ENCODE measurements around the gene TRIM63. TPM values are rescaled to one million over a fixed set of nuclear protein-coding genes. Genes with fewer than 3 reads are reported as not detected.

Gene TRIM63
- total RNA-seq, 1 experiment from 2014 or later, result not detected

DNA sequence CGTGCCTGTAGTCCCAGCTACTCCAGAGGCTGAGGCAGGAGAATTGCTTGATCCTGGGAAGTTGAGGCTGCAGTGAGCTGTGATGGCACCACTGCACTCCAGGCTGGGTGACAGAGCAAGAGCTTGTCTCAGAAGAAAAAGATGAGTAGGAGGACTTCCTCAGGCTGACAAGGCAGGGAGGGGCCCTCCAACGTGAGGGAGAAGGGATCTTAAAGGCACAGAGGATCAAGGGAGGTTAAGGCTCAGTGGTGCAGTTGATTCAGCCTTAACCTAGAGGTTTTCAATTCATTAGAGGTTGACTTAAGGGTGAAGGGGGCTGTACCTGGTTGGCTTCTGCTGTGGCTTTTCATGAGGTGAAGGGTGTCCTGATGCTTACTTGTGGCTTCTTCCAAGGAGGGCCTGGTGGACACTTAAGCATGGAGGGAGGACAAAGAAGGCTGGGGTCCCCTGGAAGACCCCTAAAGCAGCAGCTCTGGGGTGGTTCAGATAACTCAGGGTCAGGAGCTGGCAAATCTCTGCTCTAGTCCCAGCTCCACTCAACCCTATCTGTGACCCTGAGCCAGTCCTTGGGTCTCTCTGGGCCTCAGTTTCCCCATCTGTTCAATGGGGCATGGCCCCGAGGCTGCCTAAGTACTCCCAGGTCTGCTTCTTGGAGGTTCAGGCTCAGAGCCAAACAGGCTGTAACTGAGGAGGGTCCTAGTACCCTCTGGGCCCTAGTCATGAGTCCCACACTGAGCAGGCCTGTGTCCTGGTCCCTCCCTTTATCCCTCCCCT is 39.5 kb downstream of the TRIM63 start:
- H3K36me3 ChIP-seq (ENCODE audit: low read depth, low read length), result no peaks in the 10 kb centered on the region
- H3K4me1 ChIP-seq (ENCODE audit: insufficient read depth, low read length), result no peaks in the 10 kb centered on the region
- no peak for ATAC-seq
- H3K4me2 ChIP-seq (ENCODE audit: low read length), result no peak overlapping the region
- no TSS peak for BruUV-seq (replicated peaks)
- no peaks in the 10 kb centered on the region for H3K9me3 ChIP-seq (ENCODE audit: low read length)
- no peaks in the 10 kb centered on the region for H3K9me2 ChIP-seq (replicated peaks; ENCODE audit: low read length)
- H2AFZ ChIP-seq (ENCODE audit: low read length), result no peak overlapping the region
- TF ChIP-seq, protein P1, sequence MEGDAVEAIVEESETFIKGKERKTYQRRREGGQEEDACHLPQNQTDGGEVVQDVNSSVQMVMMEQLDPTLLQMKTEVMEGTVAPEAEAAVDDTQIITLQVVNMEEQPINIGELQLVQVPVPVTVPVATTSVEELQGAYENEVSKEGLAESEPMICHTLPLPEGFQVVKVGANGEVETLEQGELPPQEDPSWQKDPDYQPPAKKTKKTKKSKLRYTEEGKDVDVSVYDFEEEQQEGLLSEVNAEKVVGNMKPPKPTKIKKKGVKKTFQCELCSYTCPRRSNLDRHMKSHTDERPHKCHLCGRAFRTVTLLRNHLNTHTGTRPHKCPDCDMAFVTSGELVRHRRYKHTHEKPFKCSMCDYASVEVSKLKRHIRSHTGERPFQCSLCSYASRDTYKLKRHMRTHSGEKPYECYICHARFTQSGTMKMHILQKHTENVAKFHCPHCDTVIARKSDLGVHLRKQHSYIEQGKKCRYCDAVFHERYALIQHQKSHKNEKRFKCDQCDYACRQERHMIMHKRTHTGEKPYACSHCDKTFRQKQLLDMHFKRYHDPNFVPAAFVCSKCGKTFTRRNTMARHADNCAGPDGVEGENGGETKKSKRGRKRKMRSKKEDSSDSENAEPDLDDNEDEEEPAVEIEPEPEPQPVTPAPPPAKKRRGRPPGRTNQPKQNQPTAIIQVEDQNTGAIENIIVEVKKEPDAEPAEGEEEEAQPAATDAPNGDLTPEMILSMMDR (conservative IDR thresholded peaks at IDR 0.05; ENCODE audit: low read depth, low read length), result no peak
- TF ChIP-seq EZH2phosphoT487 (IDR thresholded peaks at IDR 0.05; ENCODE audit: borderline replicate concordance, low read length), result no peak
- TF ChIP-seq EZH2 (IDR thresholded peaks at IDR 0.05; ENCODE audit: low read length, unreplicated experiment), result no peak
- no peak overlapping the region for H3K4me3 ChIP-seq (ENCODE audit: low read length)
- H4K20me1 ChIP-seq (ENCODE audit: low read length), result no peaks in the 10 kb centered on the region
- POLR2A ChIA-PET (ENCODE audit: unreplicated experiment), result no interaction called here
- CTCF ChIA-PET, result interaction anchor here (1.0 kb wide), 1 partner anchor 117 kb away, joined by 12 read pairs; no protein-coding TSS in a partner anchor
- no peak overlapping the region for H3K27ac ChIP-seq (ENCODE audit: low read length)
- intact Hi-C loops (cut with micrococcal nuclease), result no loop called here
- no peaks in the 10 kb centered on the region for H3K27me3 ChIP-seq (ENCODE audit: low read length)
- H3F3A ChIP-seq (ENCODE audit: low read length, unreplicated experiment), result no peaks in the 10 kb centered on the region
- H3K9ac ChIP-seq (ENCODE audit: low read length), result no peak overlapping the region
- H3K79me2 ChIP-seq (ENCODE audit: low read length), result no peaks in the 10 kb centered on the region
- DNase-seq, result no peak

DNA sequence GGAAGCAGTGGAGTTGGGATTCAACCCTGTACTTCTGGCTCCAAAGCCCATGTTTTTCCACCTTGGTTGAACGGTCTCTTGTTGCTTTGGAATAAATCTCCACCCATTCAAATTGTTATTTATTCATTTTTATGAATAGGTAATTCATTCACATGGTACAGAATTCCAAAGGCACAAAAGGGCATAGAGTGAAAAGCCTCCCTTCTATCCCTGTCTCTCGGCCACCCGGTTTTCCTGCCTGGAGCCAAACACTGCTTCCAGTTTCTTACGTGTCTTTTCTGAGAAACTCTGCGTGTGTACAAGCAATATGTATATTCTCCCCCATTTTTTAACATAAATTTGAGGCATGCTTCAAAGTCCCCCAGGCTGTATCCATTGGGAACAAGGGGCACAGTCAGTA is 41.9 kb downstream of the TRIM63 start:
- no peak for DNase-seq
- ATAC-seq, result no peak
- Histone ChIP-seq H3K27me3 (ENCODE audit: low read length) (no peaks in the 10 kb centered on the region), H3K4me2 (ENCODE audit: low read length) (no peak overlapping the region), H3K79me2 (ENCODE audit: low read length) (no peaks in the 10 kb centered on the region), H3K4me3 (ENCODE audit: low read length) (no peak overlapping the region), H3F3A (ENCODE audit: low read length, unreplicated experiment) (no peaks in the 10 kb centered on the region), H3K9me2 (replicated peaks; ENCODE audit: low read length) (no peaks in the 10 kb centered on the region), H2AFZ (ENCODE audit: low read length) (no peak overlapping the region), H3K36me3 (ENCODE audit: low read depth, low read length) (no peaks in the 10 kb centered on the region), H3K9ac (ENCODE audit: low read length) (no peak overlapping the region), H3K9me3 (ENCODE audit: low read length) (no peaks in the 10 kb centered on the region), H3K4me1 (ENCODE audit: insufficient read depth, low read length) (no peaks in the 10 kb centered on the region), H4K20me1 (ENCODE audit: low read length) (no peaks in the 10 kb centered on the region), H3K27ac (ENCODE audit: low read length) (no peak overlapping the region)
- CTCF ChIA-PET, result no interaction called here
- POLR2A ChIA-PET (ENCODE audit: unreplicated experiment), result no interaction called here
- BruUV-seq (replicated peaks), result no TSS peak
- intact Hi-C loops (cut with micrococcal nuclease), result no loop called here
- TF ChIP-seq EZH2 (IDR thresholded peaks at IDR 0.05; ENCODE audit: low read length, unreplicated experiment) (no peak), EZH2phosphoT487 (IDR thresholded peaks at IDR 0.05; ENCODE audit: borderline replicate concordance, low read length) (no peak)

DNA sequence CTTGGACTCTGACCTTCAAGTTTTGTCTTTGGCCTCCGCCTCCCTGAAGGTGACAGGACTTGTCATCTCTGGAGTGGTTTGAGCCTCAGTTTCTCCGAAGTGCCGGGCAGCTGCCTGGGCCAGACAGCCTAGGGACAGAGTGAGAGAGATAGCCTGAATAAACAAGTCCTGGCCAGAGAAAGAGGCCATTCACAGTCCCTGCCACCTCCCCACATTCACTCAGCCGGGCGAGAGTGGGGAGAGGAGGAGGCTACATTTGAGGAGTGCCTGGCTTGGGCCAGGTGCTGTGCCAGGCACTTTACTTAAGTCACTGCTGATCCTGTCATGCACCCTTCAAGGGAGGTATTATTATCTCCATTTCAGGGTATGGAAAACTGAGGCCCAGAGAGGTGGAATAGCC is 42.4 kb downstream of the TRIM63 start:
- no TSS peak for BruUV-seq (replicated peaks)
- ATAC-seq, result no peak

More for the DNA sequence above, 42.4 kb downstream of the TRIM63 start:
- no peak overlapping the region for H3K27ac ChIP-seq (ENCODE audit: low read length)
- no peaks in the 10 kb centered on the region for H3F3A ChIP-seq (ENCODE audit: low read length, unreplicated experiment)
- intact Hi-C loops (cut with micrococcal nuclease), result no loop called here
- no peaks in the 10 kb centered on the region for H3K9me3 ChIP-seq (ENCODE audit: low read length)
- H3K9me2 ChIP-seq (replicated peaks; ENCODE audit: low read length), result no peaks in the 10 kb centered on the region
- no peaks in the 10 kb centered on the region for H4K20me1 ChIP-seq (ENCODE audit: low read length)
- CTCF ChIA-PET, result no interaction called here
- no peak overlapping the region for H3K4me2 ChIP-seq (ENCODE audit: low read length)
- H3K4me3 ChIP-seq (ENCODE audit: low read length), result no peak overlapping the region
- no peak overlapping the region for H3K9ac ChIP-seq (ENCODE audit: low read length)
- no peaks in the 10 kb centered on the region for H3K27me3 ChIP-seq (ENCODE audit: low read length)
- H3K36me3 ChIP-seq (ENCODE audit: low read depth, low read length), result no peaks in the 10 kb centered on the region
- H3K4me1 ChIP-seq (ENCODE audit: insufficient read depth, low read length), result no peaks in the 10 kb centered on the region
- no peak for TF ChIP-seq EZH2phosphoT487 (IDR thresholded peaks at IDR 0.05; ENCODE audit: borderline replicate concordance, low read length)
- no peak for TF ChIP-seq EZH2 (IDR thresholded peaks at IDR 0.05; ENCODE audit: low read length, unreplicated experiment)
- TF ChIP-seq, protein P1 (conservative IDR thresholded peaks at IDR 0.05; ENCODE audit: low read depth, low read length), result no peak
- no peak for DNase-seq
- POLR2A ChIA-PET (ENCODE audit: unreplicated experiment), result no interaction called here
- H3K79me2 ChIP-seq (ENCODE audit: low read length), result no peaks in the 10 kb centered on the region
- no peak overlapping the region for H2AFZ ChIP-seq (ENCODE audit: low read length)

All from PC-3 (cell line).